ENCODE data around the gene HSP90AA1.

GRCh38 chr14:102058146-102058545 lies 28.7 kb downstream of the HSP90AA1 start:
- no peak for TF ChIP-seq EP300 (IDR thresholded peaks at IDR 0.05)
- TF ChIP-seq CTCF (IDR thresholded peaks at IDR 0.05): no peak
- TF ChIP-seq POLR2A (IDR thresholded peaks at IDR 0.05): no peak
